GM18526 (cell line): ENCODE measurements around the gene CSKMT.
A peak's percentile ranks its signal among the peaks of the same experiment; 100 is the strongest.

ENCODE experiments used
- POLR2A ChIP-seq: IDR thresholded peaks from 3 replicates; pipeline ENCODE4 v1.6.1; 2011; ENCODE audit not compliant: insufficient read length; ENCODE audit errors: extremely low read depth

The CSKMT gene

GRCh38 chr11:62706850-62707247 lies 41.7 kb downstream of the CSKMT start:
- TF ChIP-seq POLR2A: no peak

DNA sequence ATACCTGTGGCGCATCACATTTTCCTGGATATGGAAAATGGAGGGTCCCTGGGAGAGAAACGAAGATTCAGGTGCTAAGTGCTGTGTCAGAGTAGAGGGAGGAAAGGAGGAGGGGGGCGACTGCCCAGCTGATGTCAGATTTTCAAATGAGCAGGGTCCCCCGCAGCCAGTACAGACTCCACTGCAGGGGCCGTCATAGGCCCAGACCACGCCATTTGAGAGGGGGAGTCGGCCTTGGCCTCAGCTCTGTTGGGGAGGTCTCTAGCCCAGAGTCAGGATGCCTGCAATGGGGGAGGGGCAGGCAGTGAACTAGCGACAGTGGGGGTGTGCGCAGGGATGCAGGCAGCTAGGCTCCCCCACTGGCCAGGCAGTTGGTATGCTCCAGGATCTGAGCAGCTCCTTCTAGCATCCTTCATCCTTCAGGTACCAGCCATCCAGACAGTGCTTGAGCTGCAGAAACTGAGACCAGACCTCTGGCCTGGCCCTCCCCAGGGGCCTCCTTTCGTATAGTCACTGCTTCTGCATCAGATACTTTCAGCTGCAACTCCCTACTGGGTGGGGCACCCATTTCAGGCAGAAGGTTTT lies 42.3 kb downstream of the CSKMT start, which contains the start of the genes BSCL2 and GNG3:
Gene BSCL2, minus strand, starts transcription at position 148 of the 585 bp plus-strand sequence. CDS start 229 bp downstream, outside the sequence.
Gene GNG3, plus strand, starts transcription at position 400 of the 585 bp plus-strand sequence. CDS start 620 bp downstream, outside the sequence.
- TF ChIP-seq POLR2A: no peak

DNA sequence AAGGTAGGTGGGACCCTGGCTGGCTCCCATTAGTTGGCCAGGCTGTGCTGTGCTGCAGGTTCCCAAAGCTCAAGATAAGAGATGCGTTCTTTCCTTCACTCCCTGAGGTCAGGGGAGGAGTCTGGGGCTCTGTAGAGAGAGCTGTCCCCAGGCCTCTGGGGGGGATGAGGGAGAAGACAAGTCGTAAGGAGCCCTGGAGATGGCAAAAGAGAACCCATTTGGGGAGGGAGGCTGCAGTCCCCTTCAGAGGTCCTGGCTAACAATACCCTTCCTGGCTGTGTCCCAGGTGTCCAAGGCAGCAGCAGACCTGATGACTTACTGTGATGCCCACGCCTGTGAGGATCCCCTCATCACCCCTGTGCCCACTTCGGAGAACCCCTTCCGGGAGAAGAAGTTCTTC lies 43.3 kb downstream of the CSKMT start:
- TF ChIP-seq POLR2A: no peak

DNA sequence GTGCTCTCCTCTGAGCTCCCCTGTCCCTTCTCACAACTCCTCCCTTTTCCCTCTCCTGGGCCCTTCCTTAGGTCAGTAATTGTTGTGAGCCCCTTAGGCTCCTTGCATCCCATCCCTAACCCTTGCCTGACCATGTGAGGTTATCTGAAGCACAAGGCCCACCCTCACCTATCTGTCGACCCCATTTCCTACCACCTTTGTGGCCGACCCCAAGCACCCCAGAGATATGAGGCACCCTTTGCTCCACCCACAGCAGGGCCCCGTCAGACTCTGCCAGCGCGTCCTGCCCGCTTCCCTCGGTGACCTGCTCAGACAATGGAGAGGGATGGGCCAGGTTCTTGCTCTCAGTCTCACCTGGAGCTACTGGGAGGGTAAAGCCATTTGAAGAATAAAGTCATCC lies 43.7 kb downstream of the CSKMT start:
- TF ChIP-seq POLR2A: no peak

DNA sequence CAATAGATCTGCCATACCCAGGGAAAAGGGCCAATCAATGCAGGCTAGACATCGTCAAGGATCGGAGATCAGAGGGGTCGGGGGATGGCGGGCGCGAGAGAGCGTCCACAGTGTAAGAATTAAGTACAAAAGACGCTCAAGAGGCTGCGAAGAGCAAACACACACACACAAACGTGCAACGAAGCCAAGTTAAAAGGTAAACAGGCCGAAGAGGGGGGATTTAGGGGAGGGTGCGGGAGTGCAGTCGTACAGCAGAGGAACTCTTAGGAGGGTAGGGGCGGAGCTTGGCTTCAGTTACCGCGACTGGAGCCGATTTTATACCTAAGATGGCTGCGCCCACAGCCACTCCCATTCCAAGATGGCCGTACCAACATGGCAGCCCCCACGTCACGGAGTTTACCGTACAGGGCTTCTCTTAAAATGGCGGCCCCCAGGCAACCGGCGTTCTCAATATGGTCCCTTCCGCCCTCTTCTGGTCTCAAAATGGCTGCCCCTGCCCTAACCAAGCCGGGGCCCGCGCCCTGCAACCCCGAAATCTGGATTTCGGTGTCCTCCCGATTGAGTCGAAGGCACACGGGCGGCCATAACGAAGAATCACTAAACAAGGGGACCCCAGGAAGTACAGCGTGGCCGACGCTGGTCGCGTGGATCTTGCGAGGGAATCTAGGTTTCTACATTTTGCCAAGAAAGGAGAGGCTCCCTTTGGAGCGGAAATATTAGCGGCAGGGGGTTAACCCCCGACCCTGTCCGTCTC lies 44.3 kb downstream of the CSKMT start:
- TF ChIP-seq POLR2A: peak; percentile 58

GRCh38 chr11:62710001-62710345 lies 44.9 kb downstream of the CSKMT start:
- TF ChIP-seq POLR2A: no peak

- TF ChIP-seq POLR2A: no peak
Measured at GRCh38 chr11:62712276-62712812, 47.2 kb downstream of the CSKMT start.

DNA sequence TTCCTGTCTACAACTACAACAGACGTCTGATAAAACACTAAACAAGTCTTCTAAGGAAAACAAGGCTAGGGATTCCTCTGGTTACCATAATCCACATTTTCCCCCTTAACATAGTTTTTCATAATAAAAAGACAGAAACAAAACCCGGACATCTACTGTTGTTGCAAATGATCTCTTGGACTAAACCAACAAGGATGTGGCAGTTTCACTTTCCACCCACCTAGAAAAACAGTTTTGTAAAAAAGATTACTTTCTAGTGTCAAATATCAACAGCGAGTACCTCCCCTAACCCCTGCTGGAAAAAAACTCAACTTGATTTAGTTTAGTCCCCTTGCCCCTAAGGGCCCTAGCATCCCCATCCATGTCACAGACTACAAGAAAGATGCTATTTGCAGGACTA lies 47.7 kb downstream of the CSKMT start:
- TF ChIP-seq POLR2A: no peak

DNA sequence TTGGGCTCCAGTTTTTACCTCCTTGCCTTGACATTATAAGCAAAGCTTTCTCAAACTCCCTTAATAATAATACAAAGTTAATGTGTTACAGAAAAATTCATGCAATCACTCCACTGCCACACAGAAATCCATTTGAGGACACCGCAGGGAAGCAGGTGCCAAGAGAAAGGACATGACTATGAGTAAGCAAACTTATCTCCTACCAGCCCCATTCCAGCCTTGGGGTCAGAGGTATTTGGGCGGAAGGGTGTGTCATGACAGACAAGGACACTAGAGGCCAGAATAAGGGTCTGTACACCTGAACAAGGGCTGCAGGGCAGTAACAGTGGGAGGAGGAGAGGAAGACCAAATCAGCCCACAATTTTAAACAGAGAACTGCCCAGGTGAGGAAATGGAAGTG lies 48.2 kb downstream of the CSKMT start:
- TF ChIP-seq POLR2A: no peak

GRCh38 chr11:62715150-62716130 lies 50.3 kb downstream of the CSKMT start:
- TF ChIP-seq POLR2A: no peak

- TF ChIP-seq POLR2A: no peak
Measured at GRCh38 chr11:62716206-62716605, 51.1 kb downstream of the CSKMT start.

- TF ChIP-seq POLR2A: no peak
Measured at GRCh38 chr11:62716816-62717215, 51.7 kb downstream of the CSKMT start.
